ENCODE measurements around the gene NRXN3. TPM values are rescaled to one million over a fixed set of nuclear protein-coding genes. Genes with fewer than 3 reads are reported as not detected.

Gene NRXN3
- total and polyA plus RNA-seq, 4 donors: 1.5 to 16.6 (median 7.7) TPM

GRCh38 chr14:78904094-78904493 is 733.9 kb downstream of the NRXN3 start:
- H3K9me3 ChIP-seq (ENCODE audit: control insufficient read depth, low read length): peaks cover under 1% of the 10 kb centered on the region
- 85 to 86% methylated on average over 3 of the region's 3 CpGs for WGBS, 2 donors
- H3K4me1 ChIP-seq (ENCODE audit: control insufficient read depth in 1 of 2, insufficient read depth in 2 of 2, low read length in 2 of 2): peaks cover 0 to 2% of the 10 kb centered on the region in 2 donors
- no peaks in the 10 kb centered on the region for H3K27me3 ChIP-seq (ENCODE audit: control insufficient read depth in 1 of 2, insufficient read depth in 2 of 2, low read length in 1 of 2)
- DNase-seq (no peak), ATAC-seq (ENCODE audit: low FRiP score) (no peak)
- H3K27ac ChIP-seq (ENCODE audit: low read depth in 1 of 2, low read length in 2 of 2): no peak overlapping the region
- no peak overlapping the region for H3K4me3 ChIP-seq (ENCODE audit: low read length in 2 of 2)
- intact Hi-C loops (cut with DNase I): no loop called here
- no peaks in the 10 kb centered on the region for H3K36me3 ChIP-seq (ENCODE audit: control insufficient read depth in 1 of 2, insufficient read depth in 2 of 2, low read length in 1 of 2)

- Histone ChIP-seq H3K36me3 (ENCODE audit: control insufficient read depth in 1 of 2, insufficient read depth in 2 of 2, low read length in 1 of 2) (no peaks in the 10 kb centered on the region), H3K4me3 (ENCODE audit: low read length in 2 of 2) (no peak overlapping the region), H3K4me1 (ENCODE audit: control insufficient read depth in 1 of 2, insufficient read depth in 2 of 2, low read length in 2 of 2) (no peaks in the 10 kb centered on the region), H3K27me3 (ENCODE audit: control insufficient read depth in 1 of 2, insufficient read depth in 2 of 2, low read length in 1 of 2) (no peaks in the 10 kb centered on the region), H3K27ac (ENCODE audit: low read depth in 1 of 2, low read length in 2 of 2) (no peak overlapping the region), H3K9me3 (ENCODE audit: control insufficient read depth, low read length) (no peaks in the 10 kb centered on the region)
- no peak for ATAC-seq (ENCODE audit: low FRiP score)
- WGBS, 2 donors: 99 to 100% methylated on average over 1 of the region's 1 CpG
- intact Hi-C loops (cut with DNase I): no loop called here
- DNase-seq: no peak
These were observed 747.3 kb downstream of the NRXN3 start for GRCh38 chr14:78917462-78917861.

- Histone ChIP-seq H3K36me3 (ENCODE audit: control insufficient read depth in 1 of 2, insufficient read depth in 2 of 2, low read length in 1 of 2) (no peaks in the 10 kb centered on the region), H3K27me3 (ENCODE audit: control insufficient read depth in 1 of 2, insufficient read depth in 2 of 2, low read length in 1 of 2) (no peaks in the 10 kb centered on the region), H3K4me1 (ENCODE audit: control insufficient read depth in 1 of 2, insufficient read depth in 2 of 2, low read length in 2 of 2) (no peaks in the 10 kb centered on the region), H3K27ac (ENCODE audit: low read depth in 1 of 2, low read length in 2 of 2) (no peak overlapping the region), H3K4me3 (ENCODE audit: low read length in 2 of 2) (no peak overlapping the region), H3K9me3 (ENCODE audit: control insufficient read depth, low read length) (no peaks in the 10 kb centered on the region)
- 10 to 16% methylated on average over 2 of the region's 2 CpGs for WGBS, 2 donors
- ATAC-seq (ENCODE audit: low FRiP score): no peak
- intact Hi-C loops (cut with DNase I): no loop called here
- DNase-seq: no peak
These were observed 751.7 kb downstream of the NRXN3 start for GRCh38 chr14:78921856-78922255.

- H3K36me3 ChIP-seq (ENCODE audit: control insufficient read depth in 1 of 2, insufficient read depth in 2 of 2, low read length in 1 of 2): no peaks in the 10 kb centered on the region
- H3K4me1 ChIP-seq (ENCODE audit: control insufficient read depth in 1 of 2, insufficient read depth in 2 of 2, low read length in 2 of 2): no peaks in the 10 kb centered on the region
- H3K4me3 ChIP-seq (ENCODE audit: low read length in 2 of 2): no peak overlapping the region
- intact Hi-C loops (cut with DNase I): no loop called here
- no peak for ATAC-seq (ENCODE audit: low FRiP score)
- no peak for DNase-seq
- WGBS, 2 donors: 64 to 67% methylated on average over 3 of the region's 3 CpGs
- H3K9me3 ChIP-seq (ENCODE audit: control insufficient read depth, low read length): no peaks in the 10 kb centered on the region
- H3K27ac ChIP-seq (ENCODE audit: low read depth in 1 of 2, low read length in 2 of 2): no peak overlapping the region
- no peaks in the 10 kb centered on the region for H3K27me3 ChIP-seq (ENCODE audit: control insufficient read depth in 1 of 2, insufficient read depth in 2 of 2, low read length in 1 of 2)
These were observed 757.1 kb downstream of the NRXN3 start for GRCh38 chr14:78927261-78927660.

GRCh38 chr14:78933166-78933565 is 763.0 kb downstream of the NRXN3 start:
- H3K4me1 ChIP-seq (ENCODE audit: control insufficient read depth in 1 of 2, insufficient read depth in 2 of 2, low read length in 2 of 2): no peaks in the 10 kb centered on the region
- intact Hi-C loops (cut with DNase I): loop anchor here in 1 of 2 donors (10.0 kb wide), 1 partner anchor 1922 kb away; no protein-coding TSS in a partner anchor
- no peaks in the 10 kb centered on the region for H3K36me3 ChIP-seq (ENCODE audit: control insufficient read depth in 1 of 2, insufficient read depth in 2 of 2, low read length in 1 of 2)
- no peak overlapping the region for H3K4me3 ChIP-seq (ENCODE audit: low read length in 2 of 2)
- DNase-seq (no peak), ATAC-seq (ENCODE audit: low FRiP score) (no peak)
- H3K27ac ChIP-seq (ENCODE audit: low read depth in 1 of 2, low read length in 2 of 2): no peak overlapping the region
- peaks cover 1% of the 10 kb centered on the region for H3K9me3 ChIP-seq (ENCODE audit: control insufficient read depth, low read length)
- 22% methylated on average over 2 of the region's 2 CpGs for WGBS, 2 donors
- H3K27me3 ChIP-seq (ENCODE audit: control insufficient read depth in 1 of 2, insufficient read depth in 2 of 2, low read length in 1 of 2): peaks cover 0 to 1% of the 10 kb centered on the region in 2 donors

GRCh38 chr14:78933948-78934524 is 763.9 kb downstream of the NRXN3 start:
- no peaks in the 10 kb centered on the region for H3K4me1 ChIP-seq (ENCODE audit: control insufficient read depth in 1 of 2, insufficient read depth in 2 of 2, low read length in 2 of 2)
- no peak overlapping the region for H3K4me3 ChIP-seq (ENCODE audit: low read length in 2 of 2)
- no peaks in the 10 kb centered on the region for H3K36me3 ChIP-seq (ENCODE audit: control insufficient read depth in 1 of 2, insufficient read depth in 2 of 2, low read length in 1 of 2)
- peaks cover 0 to 1% of the 10 kb centered on the region in 2 donors for H3K27me3 ChIP-seq (ENCODE audit: control insufficient read depth in 1 of 2, insufficient read depth in 2 of 2, low read length in 1 of 2)
- ATAC-seq (ENCODE audit: low FRiP score): no peak
- H3K9me3 ChIP-seq (ENCODE audit: control insufficient read depth, low read length): peaks cover 1% of the 10 kb centered on the region
- DNase-seq: no peak
- 22 to 26% methylated on average over 4 of the region's 4 CpGs for WGBS, 2 donors
- intact Hi-C loops (cut with DNase I): loop anchor here in 1 of 2 donors (10.0 kb wide), 1 partner anchor 1921 kb away; no protein-coding TSS in a partner anchor
- H3K27ac ChIP-seq (ENCODE audit: low read depth in 1 of 2, low read length in 2 of 2): no peak overlapping the region

- H3K27ac ChIP-seq (ENCODE audit: low read depth in 1 of 2, low read length in 2 of 2): no peak overlapping the region
- no peaks in the 10 kb centered on the region for H3K9me3 ChIP-seq (ENCODE audit: control insufficient read depth, low read length)
- intact Hi-C loops (cut with DNase I): no loop called here
- peaks cover 0 to 2% of the 10 kb centered on the region in 2 donors for H3K4me1 ChIP-seq (ENCODE audit: control insufficient read depth in 1 of 2, insufficient read depth in 2 of 2, low read length in 2 of 2)
- DNase-seq (no peak), ATAC-seq (ENCODE audit: low FRiP score) (no peak)
- no peak overlapping the region for H3K4me3 ChIP-seq (ENCODE audit: low read length in 2 of 2)
- 90 to 96% methylated on average over 1 of the region's 1 CpG for WGBS, 2 donors
- H3K36me3 ChIP-seq (ENCODE audit: control insufficient read depth in 1 of 2, insufficient read depth in 2 of 2, low read length in 1 of 2): no peaks in the 10 kb centered on the region
- H3K27me3 ChIP-seq (ENCODE audit: control insufficient read depth in 1 of 2, insufficient read depth in 2 of 2, low read length in 1 of 2): no peaks in the 10 kb centered on the region
These were observed 776.8 kb downstream of the NRXN3 start for GRCh38 chr14:78946949-78947348.

GRCh38 chr14:78947681-78948080 is 777.5 kb downstream of the NRXN3 start:
- no peaks in the 10 kb centered on the region for H3K36me3 ChIP-seq (ENCODE audit: control insufficient read depth in 1 of 2, insufficient read depth in 2 of 2, low read length in 1 of 2)
- DNase-seq (no peak), ATAC-seq (ENCODE audit: low FRiP score) (no peak)
- intact Hi-C loops (cut with DNase I): no loop called here
- no peaks in the 10 kb centered on the region for H3K27me3 ChIP-seq (ENCODE audit: control insufficient read depth in 1 of 2, insufficient read depth in 2 of 2, low read length in 1 of 2)
- no peak overlapping the region for H3K27ac ChIP-seq (ENCODE audit: low read depth in 1 of 2, low read length in 2 of 2)
- no peaks in the 10 kb centered on the region for H3K9me3 ChIP-seq (ENCODE audit: control insufficient read depth, low read length)
- WGBS, 2 donors: 82 to 83% methylated on average over 2 of the region's 2 CpGs
- no peak overlapping the region for H3K4me3 ChIP-seq (ENCODE audit: low read length in 2 of 2)
- H3K4me1 ChIP-seq (ENCODE audit: control insufficient read depth in 1 of 2, insufficient read depth in 2 of 2, low read length in 2 of 2): peaks cover 0 to 2% of the 10 kb centered on the region in 2 donors

- intact Hi-C loops (cut with DNase I): loop anchor here (10.0 kb wide), 2 partner anchors 1104 to 1904 kb away; no protein-coding TSS in a partner anchor
- 38% methylated on average over 3 of the region's 3 CpGs for WGBS, 2 donors
- ATAC-seq (ENCODE audit: low FRiP score): no peak
These were observed 780.5 kb downstream of the NRXN3 start for GRCh38 chr14:78950649-78951048.

More at GRCh38 chr14:78950649-78951048, 780.5 kb downstream of the NRXN3 start:
- no peak overlapping the region for H3K4me3 ChIP-seq (ENCODE audit: low read length in 2 of 2)
- no peak overlapping the region for H3K27ac ChIP-seq (ENCODE audit: low read depth in 1 of 2, low read length in 2 of 2)
- H3K4me1 ChIP-seq (ENCODE audit: control insufficient read depth in 1 of 2, insufficient read depth in 2 of 2, low read length in 2 of 2): no peaks in the 10 kb centered on the region
- no peaks in the 10 kb centered on the region for H3K9me3 ChIP-seq (ENCODE audit: control insufficient read depth, low read length)
- no peaks in the 10 kb centered on the region for H3K36me3 ChIP-seq (ENCODE audit: control insufficient read depth in 1 of 2, insufficient read depth in 2 of 2, low read length in 1 of 2)
- H3K27me3 ChIP-seq (ENCODE audit: control insufficient read depth in 1 of 2, insufficient read depth in 2 of 2, low read length in 1 of 2): no peaks in the 10 kb centered on the region
- DNase-seq: no peak
